Fibroblast of upper back skin (primary cell): Measurements from ENCODE around the gene LSM4.
A peak's percentile ranks its signal among the peaks of the same experiment; 100 is the strongest.

ENCODE experiments used
- DNase-seq: peaks from one replicate; pipeline ENCODE4 v3.0.0-alpha.2; 2013

The LSM4 gene

DNA sequence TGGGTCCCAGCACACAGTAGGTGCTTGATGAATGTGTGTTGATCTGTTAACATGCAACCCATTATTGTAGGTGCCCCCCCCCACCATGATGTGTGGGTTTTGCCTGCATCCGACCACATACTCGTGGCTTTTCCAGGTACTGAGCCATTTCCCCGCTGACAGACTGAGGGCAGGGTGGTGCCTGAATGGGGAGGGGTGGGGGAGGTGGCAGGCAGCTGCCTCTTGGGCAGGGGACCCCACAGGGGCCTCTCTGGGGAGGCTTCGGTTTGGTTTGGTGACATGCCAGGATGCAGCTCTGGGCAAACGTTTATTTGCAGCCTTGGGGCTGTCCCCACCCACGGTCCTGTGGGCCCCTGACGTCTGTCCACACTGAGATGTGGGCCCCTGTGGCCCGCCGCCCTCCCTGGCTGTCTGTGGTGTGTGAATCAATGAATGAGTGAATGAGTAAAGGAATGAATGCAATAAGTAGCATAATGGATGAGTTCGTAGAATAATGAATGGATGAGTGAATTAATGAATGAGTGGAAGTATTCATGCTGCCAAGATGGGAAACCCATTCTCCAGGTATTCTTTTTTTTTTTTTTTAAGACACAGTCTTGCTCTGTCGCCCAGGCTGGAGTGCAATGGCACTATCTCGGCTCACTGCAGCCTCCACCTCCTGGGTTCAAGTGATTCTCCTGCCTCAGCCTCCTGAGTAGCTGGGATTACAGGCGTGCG is 32.4 kb downstream of the LSM4 start:
- no peak for DNase-seq

DNA sequence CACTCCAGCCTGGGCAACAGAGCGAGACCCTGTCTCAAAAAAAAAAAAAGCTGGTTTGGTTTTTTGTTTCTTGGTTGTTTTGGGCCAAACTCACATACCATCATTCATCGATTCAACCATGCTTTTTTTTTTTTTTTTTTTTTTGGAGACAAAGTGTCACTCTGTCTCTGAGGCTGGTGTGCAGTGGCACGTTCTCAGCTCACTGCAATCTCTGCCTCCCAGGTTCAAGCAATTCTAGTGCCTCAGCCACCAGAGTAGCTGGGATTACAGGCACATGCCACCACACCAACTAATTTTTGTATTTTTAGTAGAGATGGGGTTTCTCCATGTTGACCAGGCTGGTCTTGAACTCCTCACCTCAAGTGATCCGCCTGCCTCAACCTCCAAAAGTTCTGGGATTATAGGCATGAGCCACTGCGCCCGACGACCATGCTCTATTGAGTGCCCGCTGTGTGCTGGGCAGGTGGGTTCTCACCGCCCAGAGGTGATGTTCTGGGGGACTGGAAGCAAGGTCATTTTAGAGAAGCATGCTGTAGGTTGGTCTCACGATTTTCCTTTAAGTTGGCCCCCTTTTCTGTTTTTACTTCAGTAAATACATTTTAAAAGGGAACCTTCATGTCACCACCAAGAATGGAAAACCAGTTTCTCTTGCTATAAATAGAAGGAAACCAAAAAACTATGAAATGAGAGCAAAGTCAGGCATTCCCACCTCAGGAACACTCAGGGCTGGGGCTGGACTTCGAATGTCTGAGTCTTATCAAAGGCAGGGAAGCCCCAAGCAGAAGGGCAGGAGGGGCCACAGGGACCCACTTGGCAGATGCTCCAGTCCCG is 33.2 kb downstream of the LSM4 start:
- DNase-seq, result no peak

DNA sequence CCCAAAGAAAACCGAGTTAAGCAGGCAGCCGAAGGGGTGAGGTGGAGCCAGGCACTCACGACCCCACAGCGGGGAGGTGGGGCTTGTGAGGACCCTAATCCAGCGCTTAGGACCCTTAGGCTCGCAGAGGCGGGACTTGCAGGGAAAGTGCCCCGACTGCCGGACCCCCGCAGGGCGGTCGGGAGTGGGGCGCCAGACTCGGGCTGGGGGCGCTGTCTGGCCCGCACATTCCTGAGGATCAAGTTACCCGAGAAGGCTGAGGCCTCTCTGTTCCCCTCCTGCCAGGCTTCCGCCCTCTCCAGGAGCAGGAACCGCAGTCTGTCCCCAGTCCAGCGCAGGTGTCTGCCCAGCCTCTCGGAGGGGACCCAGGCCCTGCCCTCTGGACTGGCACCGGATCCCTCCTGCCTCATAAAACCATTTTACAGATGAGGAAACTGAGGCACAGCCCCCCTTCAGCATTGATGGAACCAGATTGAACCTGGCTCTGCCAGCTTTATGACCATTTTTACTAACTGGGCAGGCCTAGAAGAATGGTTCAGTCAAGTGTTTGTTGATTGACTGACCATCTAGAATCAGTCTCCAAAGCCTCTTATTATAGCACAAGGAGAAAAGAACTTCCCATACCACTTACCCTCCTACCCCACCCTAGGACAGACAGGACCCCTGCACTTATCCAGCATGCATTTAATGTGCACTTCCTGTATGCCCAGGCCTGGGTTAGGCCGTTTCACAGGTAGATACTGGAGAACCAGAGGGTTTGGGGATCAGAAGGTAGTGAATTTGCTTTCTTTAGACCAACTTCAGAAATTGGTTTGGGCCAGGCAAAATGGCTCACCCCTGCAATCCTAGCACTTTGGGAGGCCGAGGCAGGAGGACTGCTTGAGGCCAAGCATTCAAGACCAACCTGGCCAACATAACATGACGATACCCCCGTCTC is 34.8 kb downstream of the LSM4 start:
- peak; percentile 43 for DNase-seq

DNA sequence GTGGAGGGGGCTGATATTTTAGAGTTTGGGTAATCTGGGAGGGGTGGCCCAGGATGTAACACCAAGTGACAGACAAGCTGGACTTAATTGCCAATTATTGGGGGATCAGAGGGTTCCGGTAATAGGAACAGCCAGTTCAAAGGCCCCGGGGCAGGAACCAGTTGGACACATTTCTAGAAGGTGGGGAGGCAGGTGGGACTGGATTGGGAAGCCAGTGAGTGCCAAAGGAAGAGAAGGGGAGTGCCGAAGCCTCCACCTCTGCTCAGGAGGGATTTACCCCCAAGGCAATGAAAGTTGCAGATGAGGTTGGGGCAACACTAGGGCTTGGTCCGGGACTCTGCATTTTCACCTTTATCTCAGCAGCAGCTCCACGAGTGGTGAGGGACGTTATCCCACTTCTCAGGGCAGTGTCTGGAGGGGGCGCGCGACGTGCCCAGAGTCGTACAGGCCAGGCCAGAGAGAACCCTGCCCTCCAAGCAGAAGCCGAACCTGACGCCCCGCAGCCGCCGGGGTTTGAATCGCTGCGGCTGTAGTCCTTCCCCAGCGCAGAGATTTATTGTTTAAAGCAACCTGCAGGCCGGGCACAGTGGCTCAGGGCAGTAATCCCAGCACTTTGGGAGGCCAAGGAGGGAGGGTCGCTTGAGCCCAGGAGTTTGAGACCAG is 35.8 kb downstream of the LSM4 start:
- DNase-seq, result no peak

DNA sequence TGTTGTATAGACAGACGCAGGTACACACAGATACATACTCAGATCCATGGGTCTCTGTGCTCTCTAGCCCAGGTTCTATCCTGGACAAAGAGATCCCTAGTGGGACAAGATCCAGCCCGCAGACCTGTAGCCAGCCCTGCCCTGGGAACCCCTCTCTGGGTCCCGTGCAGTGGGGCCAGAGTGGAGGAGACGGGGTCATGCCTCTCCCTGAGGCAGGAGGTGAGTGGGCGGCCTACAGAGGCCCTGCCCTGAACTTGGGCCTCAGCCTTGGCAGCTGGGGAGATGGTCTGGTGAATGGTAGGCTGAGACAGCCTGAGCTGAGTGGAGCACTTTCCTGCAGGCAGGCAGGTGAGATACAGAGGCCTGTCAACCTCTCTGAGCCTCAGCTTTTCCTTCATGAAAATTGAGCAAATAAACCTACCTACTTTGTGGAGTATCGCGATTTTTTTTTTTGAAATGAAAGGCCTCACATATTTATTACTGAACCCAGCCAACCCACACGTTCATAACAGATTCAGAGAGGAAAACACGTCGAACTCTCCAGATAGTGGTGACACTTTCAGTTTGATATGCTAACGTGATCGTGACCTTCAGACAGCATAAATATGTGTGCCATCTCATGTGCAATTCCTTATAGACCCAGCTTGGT is 38.0 kb downstream of the LSM4 start:
- DNase-seq, result no peak

DNA sequence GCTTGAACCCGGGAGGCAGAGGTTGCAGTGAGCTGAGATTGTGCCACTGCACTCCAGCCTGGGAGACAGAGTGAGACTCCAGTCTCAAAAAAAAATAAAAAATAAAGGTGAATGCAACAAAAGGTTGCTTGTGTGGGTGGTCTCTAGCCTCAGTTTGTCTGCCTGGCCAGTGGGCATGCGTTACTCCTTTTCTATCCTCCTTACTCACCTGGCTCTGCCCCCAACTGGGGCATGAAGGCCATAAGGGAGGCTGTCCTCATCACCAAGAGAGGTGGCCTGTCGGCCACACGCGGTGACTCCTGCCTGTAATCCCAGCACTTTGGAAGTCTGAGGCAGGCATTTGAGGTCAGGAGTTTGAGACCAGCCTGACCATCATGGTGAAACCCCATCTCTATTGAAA is 39.5 kb downstream of the LSM4 start:
- no peak for DNase-seq

DNA sequence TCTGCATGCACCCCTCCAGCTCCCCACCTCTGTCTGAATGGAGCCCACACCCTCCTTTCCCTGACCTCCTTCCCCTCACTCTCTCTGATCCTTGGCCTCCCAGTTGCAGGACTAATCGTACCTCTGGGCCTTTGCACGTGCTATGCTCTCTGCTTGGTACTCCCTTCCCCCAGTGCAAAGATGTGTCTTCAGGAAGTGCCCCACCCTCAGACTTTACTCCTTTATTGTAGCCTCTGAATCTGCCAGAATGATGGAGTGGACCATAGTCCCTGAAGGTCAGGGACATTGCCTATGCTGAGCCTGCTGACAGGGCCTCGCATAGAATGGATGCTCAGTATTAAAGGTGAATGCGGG is 40.1 kb downstream of the LSM4 start:
- DNase-seq, result no peak

DNA sequence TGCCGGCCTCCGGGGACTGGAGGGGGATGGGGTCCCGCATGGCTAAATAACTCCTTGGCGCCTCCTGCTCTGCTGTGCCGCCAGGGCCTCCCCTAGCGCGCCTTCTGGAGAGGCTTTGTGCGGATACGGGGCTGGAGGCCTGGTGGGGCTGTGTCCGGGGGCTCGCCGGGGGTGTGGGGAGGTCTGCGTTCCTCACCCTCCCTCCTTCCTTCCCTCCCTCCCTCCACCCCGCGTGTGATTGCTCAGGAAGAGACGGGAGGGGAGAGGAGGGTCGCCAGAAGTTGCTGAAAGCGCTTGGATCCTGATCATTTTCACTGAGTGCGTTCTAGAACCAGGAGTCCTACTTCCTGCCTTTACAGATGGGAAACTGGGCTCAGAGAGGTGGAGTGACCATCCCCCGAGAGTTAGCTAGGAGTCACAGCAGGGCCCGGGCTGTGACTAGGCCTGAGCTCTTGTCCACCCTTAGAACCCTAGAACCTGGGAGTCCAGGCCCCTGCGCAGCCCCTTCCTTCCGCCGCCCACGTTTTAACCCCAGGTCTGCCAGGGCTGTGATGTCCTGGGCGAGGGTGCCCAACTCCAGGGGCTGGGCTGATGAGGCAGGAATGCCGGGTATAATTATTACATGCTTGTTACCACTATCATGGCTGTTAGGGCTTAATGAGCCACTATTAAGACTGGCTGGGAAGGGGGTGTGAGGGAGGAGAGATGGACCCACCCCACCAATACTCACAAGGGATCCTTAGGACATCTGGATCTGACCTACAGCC is 40.7 kb downstream of the LSM4 start:
- no peak for DNase-seq

DNA sequence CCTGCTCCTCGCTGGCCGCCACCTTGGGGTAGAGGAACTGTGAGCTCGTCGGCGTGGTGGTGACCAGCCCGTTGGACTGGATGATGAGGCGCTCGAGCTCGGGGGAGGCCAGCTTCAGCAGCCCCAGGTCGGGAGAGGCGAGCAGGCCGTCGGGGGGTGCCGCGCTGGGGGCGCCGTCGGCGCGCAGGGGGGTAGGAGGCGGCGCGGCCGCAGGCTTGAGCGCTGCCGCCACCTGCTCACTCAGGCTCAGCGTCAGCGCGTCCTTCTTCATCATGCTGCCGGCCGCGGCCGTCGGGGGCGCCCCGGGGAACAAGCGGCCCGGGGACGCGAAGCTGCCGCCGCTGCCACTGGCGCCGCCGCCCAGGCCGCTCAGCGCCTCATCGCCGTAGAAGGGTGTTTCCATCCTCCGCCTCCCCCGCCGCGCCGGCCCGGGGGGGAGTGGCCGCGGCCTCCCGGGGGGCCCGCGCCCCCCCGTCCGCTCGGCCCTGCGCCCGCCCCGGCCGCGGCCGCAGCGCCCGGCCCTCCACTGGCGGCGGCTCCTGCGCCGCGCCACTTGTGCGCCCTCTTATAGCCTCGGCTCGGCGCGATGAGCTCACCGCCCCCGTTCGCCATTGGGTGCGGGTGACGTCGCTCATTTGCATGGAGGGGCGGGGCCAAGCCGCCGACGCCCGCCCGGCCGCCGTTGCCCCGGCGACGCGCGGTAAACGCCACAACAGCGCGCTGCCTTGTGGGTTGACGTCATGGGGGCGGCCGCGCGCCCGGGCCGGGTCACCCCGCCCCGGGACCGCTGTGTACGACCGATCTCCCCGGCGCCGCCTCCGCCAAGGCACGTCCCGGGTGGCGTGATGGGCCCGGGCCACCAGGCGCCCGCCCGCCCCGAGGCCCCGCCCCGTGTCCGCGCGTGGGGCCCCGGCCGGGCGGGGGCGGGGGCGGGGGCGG is 41.5 kb downstream of the LSM4 start, which contains the start of gene JUND:
TSS of gene JUND (minus strand) at position 541 of the 939 bp plus-strand sequence. CDS start at position 403, 138 bp downstream.
- peak; percentile 97 for DNase-seq

DNA sequence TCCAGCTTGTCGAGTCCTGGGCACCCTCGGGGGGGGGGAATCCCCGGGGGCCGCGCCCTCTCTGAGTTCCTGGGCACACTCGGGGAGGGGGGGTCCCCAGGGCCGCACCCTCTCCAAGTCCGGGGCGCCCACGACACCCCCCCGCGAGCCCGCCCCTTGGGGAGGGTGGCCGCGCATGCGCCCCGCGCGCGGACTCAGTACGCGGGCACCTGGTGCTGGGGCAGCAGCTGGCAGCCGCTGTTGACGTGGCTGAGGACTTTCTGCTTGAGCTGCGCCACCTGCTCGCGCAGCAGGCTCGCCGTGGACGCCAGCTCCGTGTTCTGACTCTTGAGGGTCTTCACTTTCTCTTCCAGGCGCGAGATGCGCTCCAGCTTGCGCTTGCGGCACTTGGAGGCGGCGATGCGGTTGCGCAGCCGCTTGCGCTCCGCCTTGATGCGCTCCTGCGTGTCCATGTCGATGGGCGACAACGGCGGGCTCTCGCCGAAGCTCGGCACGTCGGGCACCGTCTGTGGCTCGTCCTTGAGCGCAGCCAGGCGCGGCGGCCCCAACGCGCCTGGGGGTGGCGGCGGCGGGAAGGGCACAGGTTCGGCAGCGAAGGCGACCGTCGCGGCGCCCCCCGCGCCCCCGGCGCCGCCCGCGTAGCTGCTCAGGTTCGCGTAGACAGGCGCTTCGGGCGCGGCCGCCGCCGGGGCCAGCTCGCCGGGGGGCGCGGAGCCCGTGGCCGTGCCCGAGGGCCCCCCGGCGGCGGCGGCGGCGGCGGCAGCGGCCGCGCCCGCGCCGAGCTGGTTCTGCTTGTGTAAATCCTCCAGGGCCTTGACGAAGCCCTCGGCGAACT is 42.4 kb downstream of the LSM4 start:
- DNase-seq, result peak; percentile 61

DNA sequence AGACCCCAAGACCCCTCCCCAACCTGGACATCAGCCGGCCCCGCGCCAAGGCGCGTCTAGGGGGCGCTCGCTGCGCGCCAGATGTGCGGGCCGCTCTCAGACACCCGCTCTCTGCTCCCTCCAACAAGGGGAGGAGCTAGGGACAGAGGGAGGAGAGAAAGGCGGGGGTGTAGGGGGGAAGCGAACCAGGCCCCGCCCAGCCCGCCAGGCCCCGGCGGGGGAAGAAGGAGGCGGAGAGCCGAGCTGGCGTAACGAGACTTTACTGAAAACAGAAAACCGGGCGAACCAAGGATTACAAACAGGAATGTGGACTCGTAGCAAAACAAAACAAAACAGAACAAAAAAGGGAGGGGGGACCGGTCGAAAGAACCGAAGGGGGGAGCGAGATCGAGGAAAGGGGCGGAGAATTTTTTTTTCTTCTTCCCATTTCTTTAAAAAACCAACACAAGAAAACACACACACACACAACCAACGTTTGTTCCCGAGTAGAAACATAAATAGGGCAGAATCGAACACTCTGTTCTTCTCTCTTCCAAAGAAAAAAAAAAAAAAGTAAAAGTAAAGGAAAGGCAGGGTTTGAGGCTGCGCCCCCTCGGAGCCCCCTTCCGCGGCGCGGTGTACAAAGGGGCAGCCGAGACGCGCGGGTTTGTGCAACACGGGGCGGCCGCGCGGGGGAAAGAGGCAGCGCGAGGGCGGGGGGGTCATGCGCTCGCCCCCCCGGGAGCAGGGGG is 43.2 kb downstream of the LSM4 start:
- peak; percentile 95 for DNase-seq

DNA sequence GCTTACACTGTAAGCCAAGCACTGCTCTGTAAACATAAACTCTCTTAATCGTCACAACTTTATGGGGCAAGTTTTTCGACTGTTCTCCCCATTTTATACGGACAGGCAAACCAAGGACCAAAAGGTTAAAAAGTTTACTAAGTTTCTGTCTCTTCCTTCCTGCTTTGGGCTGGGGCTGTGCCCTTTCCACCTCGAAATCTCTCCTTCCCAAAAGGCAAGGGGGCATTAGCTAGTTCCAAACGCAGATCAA is 43.7 kb downstream of the LSM4 start:
- DNase-seq, result no peak

DNA sequence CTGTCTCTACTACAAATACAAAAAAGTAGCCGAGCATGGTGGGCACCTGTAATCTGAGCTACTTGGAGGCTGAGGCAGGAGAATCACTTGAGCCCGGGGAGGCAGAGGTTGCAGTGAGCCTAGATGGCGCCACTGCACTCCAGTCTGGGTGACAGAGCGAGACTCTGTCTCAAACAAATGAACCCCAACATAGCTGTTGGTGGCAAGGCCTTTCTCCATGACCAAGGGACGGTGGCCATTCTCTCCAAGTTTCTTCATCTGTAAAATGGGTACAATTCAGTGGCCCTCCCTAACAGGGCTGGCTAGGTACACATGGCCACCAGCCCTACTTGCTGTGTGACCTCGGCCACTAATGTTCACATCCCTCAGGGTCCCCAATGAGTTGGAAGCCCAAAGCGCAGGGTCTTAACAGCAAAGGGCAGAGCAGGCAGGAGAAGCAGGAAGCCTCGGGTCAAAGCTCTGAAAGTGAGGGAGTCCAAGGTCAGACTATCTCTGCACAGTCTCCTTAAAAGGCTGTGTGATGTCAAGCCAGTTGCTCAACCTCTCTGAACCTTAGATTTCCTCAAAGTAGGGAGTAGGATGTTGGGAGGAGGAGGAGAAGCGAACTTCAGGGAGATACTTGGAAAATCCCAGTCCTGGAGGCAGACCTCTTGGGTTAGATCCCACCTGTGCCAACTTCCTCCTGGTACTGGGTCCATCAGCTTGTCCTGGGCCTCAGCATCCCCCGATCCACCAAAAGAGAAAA is 44.2 kb downstream of the LSM4 start:
- DNase-seq, result no peak

DNA sequence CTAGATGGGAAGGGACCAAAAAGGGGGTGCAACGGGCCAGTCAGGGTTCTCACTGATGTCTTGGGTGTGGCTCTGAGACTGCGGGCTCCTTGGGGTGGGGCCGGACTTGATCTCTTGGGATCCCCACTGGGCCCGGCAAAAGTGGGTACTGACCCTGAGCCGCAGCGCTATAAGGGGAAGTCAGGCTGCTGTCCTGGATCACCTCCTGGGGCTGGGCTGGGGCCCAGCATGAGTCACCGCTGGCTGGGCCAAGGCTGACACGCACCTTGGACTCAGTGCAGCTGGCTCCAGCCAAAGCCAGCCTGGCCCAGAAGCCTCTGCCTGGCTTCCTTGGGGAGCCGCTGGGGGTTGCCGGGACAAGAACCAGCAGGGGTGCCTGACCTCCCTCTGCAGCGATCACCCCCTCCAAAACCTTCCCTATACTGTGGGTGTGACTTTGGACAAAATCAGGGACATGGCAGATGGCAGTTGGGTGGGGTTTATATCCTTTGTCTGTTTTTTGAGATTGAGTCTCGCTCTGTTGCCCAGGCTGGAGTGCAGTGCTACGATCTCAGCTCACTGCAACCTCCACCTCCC is 48.0 kb downstream of the LSM4 start:
- DNase-seq, result peak; percentile 77

DNA sequence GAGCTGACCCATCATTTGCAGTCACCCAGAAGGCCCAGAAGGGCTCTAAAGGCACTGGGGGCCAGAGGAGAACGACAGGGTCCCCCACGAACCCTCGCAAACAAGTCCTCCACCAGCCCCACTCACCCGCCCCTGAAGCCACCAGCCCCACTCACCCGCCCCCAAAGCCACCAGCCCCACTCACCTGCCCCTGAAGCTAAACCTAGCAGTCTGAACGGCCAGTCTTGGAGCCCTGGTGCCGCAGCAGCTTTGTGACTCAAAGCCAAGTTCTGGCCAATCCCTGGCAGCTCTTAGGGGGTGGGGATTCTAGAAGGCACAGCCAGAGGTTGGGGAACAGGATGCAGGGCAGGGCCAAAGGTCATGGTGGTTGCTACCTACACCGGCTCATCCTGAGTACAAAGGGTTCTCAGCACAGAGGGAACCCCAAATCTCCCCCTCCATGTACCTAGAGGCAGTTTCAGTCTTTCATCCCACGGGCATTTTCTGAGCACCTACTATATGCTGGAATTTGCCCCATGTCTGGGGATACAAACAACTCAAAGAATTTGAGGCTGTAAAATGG is 48.6 kb downstream of the LSM4 start, which contains the start of gene IQCN:
TSS of gene IQCN (minus strand) at position 234 of the 562 bp plus-strand sequence. CDS start 4,974 bp downstream, outside the sequence.
- no peak for DNase-seq

DNA sequence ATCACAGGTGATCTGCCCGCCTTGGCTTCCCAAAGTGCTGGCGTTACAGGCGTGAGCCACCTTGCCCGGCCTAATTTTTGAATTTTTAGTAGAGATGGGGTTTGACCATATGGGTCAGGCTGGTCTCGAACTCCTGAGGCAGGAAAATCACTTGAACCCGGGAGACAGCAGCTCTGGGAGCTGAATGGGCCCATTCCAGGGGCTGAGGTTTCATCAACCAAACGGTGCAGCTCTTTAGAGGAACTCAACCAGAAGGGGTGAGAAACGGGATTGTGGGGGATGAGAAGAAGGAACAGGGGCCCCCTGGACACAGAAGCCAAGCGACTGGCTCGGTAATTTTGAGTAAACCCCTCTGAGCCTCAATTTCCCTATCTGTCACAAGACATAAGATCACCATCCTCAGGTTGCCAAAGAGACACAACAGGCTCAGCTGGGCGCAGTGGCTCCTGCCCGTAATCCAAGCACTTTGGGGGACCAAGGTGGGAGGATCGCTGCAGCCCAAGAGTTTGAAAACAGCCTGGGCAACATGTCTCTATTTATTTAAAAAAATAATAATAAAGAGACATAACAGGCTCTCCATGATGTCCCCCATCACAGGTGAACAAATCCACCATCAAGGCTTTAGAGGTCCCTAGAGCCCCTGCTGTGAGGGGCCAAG is 49.2 kb downstream of the LSM4 start:
- no peak for DNase-seq

DNA sequence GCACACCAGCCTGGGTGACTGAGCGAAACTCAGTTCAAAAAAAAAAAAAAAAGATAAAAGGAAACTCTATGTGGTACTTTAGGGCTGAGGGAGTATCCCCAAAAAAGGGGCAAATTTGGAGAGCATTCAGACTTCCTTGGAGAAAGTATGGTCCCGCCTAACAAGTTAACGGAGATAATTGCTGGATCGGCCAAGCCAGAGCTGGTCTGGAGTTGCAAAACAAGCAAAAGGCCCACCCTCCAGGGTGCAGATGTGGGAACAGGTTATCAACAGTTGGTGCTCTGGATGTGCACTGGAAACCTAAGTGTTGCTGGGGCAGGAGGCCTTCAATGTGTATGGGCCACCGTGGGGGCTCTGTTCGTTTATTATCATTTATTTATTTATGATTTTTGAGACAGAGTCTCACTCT is 51.4 kb downstream of the LSM4 start:
- DNase-seq, result no peak
